Lower lobe of right lung (tissue), 2 donors: ENCODE measurements around the gene PLOD3. TPM values are rescaled to one million over a fixed set of nuclear protein-coding genes. Genes with fewer than 3 reads are reported as not detected.

Source experiments
- ATAC-seq, 2 donors: fragments of 200-7000 bp; cut with Tn5 transposase; one replicate each; pipeline ENCODE4 v1.9.1; 2020 to 2022; ENCODE audit warnings: mild to moderate bottlenecking in 2 of 2, moderate library complexity in 2 of 2
- DNase-seq: peaks from one replicate; pipeline ENCODE4 v3.0.0-alpha.2; 2020
- H3K27ac ChIP-seq: fragments of 200-600 bp; one replicate; pipeline ENCODE4 v1.8.0; 2022
- H3K27me3 ChIP-seq: fragments of 200-600 bp; one replicate; pipeline ENCODE4 v1.8.0; 2022; ENCODE audit warnings: low read depth
- H3K36me3 ChIP-seq: fragments of 200-600 bp; one replicate; pipeline ENCODE4 v1.8.0; 2022; ENCODE audit warnings: mild to moderate bottlenecking
- H3K4me1 ChIP-seq: fragments of 200-600 bp; one replicate; pipeline ENCODE4 v1.8.0; 2022
- H3K4me3 ChIP-seq: fragments of 200-600 bp; one replicate; pipeline ENCODE4 v1.8.0; 2022; ENCODE audit warnings: mild to moderate bottlenecking
- H3K9me3 ChIP-seq: fragments of 200-600 bp; one replicate; pipeline ENCODE4 v1.8.0; 2022
- intact Hi-C: fragments of 100-400 bp; cut with DNase I; formaldehyde crosslinking; loops from one replicate; pipeline ENCODE4 v1.11.0; 2022
- total RNA-seq: library from RNA; stranded (reverse); fragmentation: NEBNext Ultra II Directional; extraction: Animal tissue kit (Norgen Biotek cat#: 25700); gene quantifications from one replicate; pipeline ENCODE4 v1.2.1, GENCODE V29; 2021
- TF ChIP-seq, protein P1 (sequence below): fragments of 200-600 bp; IDR thresholded peaks from one replicate; pipeline ENCODE4 v1.8.0; 2022; ENCODE audit warnings: antibody characterized with exemption, mild to moderate bottlenecking
- donor health status: DM: no; HTN: yes; CAD: no; lungs with severe emphysema.

The PLOD3 gene
- total RNA-seq, 1 donor from 2014 or later = 87.9 TPM

DNA sequence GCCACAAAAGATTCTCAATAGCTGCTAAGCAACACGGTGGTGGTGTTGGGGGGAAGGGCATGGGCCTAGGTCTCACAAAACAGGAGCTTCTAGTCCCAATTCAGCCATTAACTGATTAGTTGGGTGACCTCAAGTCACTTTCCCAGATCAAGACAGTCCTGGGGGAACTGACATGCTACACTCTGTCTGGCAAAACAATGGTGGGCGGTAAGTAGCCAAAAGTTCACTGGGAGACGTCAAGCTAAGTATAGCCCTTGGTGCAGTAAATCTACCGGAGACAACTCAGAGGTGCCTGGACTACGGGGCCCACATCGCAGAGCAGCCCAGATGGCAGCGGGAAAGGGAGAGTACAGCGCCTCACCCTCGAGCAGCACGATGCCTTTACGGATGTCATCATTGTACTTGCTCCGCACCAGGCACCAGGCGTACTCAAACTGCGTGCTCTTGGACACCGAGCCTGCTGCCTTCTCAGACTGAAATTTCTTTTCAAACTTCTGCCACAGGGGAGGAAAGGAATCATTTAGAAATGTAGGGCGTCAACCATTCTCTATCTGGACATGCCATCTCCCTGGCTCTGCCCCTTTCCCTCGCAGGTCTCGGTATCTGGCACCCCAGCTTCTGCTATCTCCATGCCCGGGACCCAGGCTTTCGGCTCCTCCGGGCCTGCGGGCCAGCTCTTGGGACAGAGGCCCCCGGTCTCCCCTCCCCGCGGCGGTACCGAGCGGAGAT is 26.4 kb upstream of the PLOD3 start:
- peaks cover 55% of the 10 kb centered on the region for H3K4me1 ChIP-seq
- DNase-seq = no peak
- intact Hi-C loops = no loop called here

DNA sequence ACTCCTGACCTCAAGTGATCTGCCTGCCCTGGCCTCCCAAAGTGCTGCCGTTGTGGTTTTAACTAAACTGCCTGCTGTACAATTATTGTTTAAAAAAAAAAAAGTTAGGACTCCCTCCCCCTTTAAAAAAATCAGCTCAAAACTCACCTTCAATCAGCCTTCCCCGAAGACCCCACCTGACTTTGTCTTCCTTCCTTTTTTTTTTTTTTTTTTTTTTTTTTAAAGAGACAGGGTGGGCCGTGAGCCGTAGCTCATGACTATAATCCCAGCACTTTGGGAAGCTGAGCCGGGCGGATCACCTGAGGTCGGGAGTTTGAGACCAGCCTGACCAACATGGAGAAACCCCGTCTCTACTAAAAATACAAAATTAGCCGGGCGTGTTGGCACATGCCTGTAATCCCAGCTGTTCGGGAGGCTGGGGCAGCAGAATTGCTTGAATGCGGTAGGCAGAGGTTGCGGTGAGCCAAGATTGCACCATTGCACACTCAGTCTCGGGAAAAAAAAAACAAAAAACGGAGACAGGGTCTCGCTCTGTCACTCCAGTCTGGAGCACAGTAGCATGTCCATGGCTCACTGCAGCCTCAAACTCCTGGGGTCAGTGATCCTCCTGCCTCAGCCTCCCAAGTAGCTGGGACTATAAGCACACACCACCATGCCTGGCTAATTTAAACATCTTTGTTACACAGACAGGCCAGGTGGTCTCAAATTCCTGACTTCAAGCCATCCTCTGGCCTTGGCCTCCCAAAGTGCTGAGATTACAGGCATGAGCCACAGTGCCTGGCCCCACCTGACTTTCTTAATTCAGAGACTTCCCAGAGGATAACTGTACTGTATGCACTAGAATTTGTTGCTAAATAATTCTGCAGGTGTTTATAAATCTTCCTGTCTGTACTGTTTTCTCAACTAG is 24.3 kb upstream of the PLOD3 start:
- no peaks in the 10 kb centered on the region for H3K27me3 ChIP-seq
- no peak for DNase-seq
- H3K27ac ChIP-seq = peak overlapping the region; percentile 16
- intact Hi-C loops = no loop called here
- no peak overlapping the region for H3K4me3 ChIP-seq
- no peak for ATAC-seq
- TF ChIP-seq, protein P1, sequence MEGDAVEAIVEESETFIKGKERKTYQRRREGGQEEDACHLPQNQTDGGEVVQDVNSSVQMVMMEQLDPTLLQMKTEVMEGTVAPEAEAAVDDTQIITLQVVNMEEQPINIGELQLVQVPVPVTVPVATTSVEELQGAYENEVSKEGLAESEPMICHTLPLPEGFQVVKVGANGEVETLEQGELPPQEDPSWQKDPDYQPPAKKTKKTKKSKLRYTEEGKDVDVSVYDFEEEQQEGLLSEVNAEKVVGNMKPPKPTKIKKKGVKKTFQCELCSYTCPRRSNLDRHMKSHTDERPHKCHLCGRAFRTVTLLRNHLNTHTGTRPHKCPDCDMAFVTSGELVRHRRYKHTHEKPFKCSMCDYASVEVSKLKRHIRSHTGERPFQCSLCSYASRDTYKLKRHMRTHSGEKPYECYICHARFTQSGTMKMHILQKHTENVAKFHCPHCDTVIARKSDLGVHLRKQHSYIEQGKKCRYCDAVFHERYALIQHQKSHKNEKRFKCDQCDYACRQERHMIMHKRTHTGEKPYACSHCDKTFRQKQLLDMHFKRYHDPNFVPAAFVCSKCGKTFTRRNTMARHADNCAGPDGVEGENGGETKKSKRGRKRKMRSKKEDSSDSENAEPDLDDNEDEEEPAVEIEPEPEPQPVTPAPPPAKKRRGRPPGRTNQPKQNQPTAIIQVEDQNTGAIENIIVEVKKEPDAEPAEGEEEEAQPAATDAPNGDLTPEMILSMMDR = no peak
- peaks cover 54% of the 10 kb centered on the region for H3K36me3 ChIP-seq
- no peaks in the 10 kb centered on the region for H3K9me3 ChIP-seq
- peaks cover 73% of the 10 kb centered on the region for H3K4me1 ChIP-seq

More for the DNA sequence above, 26.4 kb upstream of the PLOD3 start:
- no peaks in the 10 kb centered on the region for H3K9me3 ChIP-seq
- ATAC-seq = no peak
- TF ChIP-seq, protein P1 = no peak
- H3K4me3 ChIP-seq = peak overlapping the region; percentile 89
- H3K27me3 ChIP-seq = no peaks in the 10 kb centered on the region
- H3K27ac ChIP-seq = peak overlapping the region; percentile 93
- H3K36me3 ChIP-seq = peaks cover 41% of the 10 kb centered on the region

DNA sequence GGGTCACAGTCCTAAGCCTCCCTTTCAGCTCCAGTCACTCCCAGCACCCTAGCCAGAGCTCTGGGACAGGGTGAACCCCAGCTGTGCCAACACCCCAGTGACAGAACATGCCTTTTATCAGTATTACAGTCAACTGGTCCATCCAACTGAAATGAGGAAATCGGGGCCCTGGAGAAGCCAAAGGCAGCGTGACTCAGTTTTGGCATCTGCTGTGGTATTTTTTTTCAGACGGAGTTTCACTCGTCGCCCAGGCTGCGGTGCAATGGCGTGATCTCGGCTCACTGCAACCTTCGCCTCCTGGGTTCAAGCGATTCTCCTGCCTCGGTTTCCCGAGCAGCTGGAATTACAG is 23.6 kb upstream of the PLOD3 start:
- no peaks in the 10 kb centered on the region for H3K9me3 ChIP-seq
- H3K27me3 ChIP-seq = no peaks in the 10 kb centered on the region
- TF ChIP-seq, protein P1 = no peak
- no peak for ATAC-seq
- intact Hi-C loops = no loop called here
- no peak for DNase-seq
- no peak overlapping the region for H3K27ac ChIP-seq
- peaks cover 73% of the 10 kb centered on the region for H3K4me1 ChIP-seq
- H3K36me3 ChIP-seq = peaks cover 59% of the 10 kb centered on the region
- H3K4me3 ChIP-seq = no peak overlapping the region

DNA sequence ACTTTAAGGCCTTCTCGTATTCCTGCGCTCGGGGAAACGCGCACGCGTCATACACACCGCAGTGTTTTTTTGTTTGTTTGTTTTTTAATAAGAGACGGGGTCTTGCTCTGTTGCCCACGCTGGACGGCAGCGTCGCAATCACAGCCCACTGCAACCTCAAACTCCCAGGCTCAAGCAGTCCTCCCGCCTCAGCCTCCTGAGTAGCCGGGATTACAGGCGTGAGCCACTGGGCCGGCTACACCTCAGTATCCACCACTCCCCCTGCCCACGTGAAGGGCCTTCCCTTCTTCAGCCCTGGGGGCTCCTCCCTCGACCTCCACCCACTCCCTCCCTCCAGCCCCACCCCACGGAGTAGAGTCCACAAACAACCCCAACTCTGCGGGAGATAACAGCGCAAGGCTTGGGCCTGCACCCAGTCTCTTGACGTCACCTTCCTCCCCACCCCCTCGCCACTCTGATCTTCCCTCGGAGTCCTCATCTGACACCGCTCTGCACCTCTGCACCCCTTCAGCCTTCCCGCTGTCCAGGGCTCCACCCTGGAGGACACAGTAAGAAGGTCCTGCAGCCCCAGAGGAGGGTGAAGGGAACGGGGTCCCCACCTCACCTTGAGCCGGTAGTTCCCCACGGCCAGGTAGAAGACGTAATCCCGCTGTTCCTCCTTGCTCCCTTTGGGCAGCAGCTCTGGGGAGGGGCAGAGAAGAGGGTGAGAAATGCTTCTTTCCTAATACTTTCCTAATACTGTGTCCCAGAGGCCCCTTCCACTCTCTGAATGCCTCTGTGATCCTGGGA is 23.0 kb upstream of the PLOD3 start:
- H3K4me3 ChIP-seq = no peak overlapping the region
- DNase-seq = no peak
- intact Hi-C loops = no loop called here
- TF ChIP-seq, protein P1 = no peak
- no peak for ATAC-seq
- H3K36me3 ChIP-seq = peaks cover 59% of the 10 kb centered on the region
- no peaks in the 10 kb centered on the region for H3K9me3 ChIP-seq
- no peaks in the 10 kb centered on the region for H3K27me3 ChIP-seq
- peaks cover 67% of the 10 kb centered on the region for H3K4me1 ChIP-seq
- H3K27ac ChIP-seq = peak overlapping the region; percentile 79

DNA sequence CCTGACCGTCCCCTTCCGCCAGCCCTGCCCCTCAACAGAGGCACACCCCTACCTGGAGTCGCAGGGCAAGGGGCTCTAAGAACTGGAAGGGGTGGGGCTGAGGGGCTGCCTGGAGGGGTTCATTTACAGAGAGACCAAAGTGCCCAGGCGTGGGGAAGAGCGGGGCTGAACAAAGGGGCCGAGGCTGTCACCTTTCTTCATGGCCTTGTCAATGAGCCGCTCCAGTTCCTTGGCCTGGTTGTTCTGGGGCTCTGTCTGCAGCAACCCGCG is 22.5 kb upstream of the PLOD3 start:
- Histone ChIP-seq H3K4me1 (peaks cover 63% of the 10 kb centered on the region), H3K9me3 (no peaks in the 10 kb centered on the region), H3K27ac (peak overlapping the region; percentile 79), H3K36me3 (peaks cover 59% of the 10 kb centered on the region), H3K4me3 (peak overlapping the region; percentile 11), H3K27me3 (no peaks in the 10 kb centered on the region)
- intact Hi-C loops = no loop called here
- DNase-seq (no peak), ATAC-seq (no peak)
- TF ChIP-seq, protein P1 = no peak
